Measurements from ENCODE around the gene SLC27A3. TPM values are rescaled to one million over a fixed set of nuclear protein-coding genes. Genes with fewer than 3 reads are reported as not detected.

The SLC27A3 gene
- total RNA-seq, 1 donor from 2014 or later, result 11.5 TPM

DNA sequence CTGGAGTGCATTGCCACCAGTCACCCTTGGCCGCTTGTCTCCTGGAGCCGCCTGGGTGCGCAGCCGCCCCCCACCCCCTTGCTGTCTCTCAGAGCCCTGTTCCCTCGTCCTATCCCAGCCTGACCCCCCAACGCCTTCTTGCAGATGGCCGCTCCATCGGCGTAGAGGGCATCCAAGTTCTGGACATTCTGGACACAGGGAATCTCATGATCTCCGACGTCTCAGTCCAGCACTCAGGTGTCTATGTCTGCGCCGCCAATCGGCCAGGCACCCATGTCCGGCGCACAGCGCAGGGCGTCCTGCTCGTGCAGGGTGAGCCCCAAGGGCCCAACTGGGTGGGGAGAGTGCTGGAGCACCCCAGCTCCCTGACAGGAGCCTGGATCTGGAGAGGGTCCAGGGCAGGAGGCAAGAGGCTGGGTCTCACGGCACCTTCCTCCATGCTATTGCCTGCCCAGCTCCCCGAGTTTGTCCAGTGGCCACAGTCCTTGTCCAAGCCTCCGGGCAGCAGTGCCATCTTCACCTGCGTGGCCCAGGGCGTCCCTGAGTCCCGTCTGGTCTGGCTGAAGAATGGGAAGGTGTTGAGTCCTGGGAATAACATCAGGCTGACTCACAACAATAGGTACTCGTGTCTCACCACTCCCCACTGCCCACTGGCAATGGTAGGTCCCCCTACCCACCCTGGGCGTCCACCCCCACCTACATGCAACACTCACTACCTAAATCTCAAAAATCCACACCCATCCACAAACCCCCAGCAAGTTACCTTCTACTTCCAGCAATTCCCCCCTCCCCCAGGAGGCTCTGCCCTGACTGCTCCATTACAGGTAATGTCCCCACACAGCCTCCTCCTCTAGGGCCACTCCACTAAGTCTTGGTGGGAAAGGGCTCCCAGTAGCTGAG lies 24.6 kb downstream of the SLC27A3 start:
- Mint-ChIP-seq H3K4me3 (ENCODE audit: low read depth) (no peak overlapping the region), H3K36me3 (ENCODE audit: low read depth) (peaks cover 12% of the 10 kb centered on the region), H3K9me3 (no peaks in the 10 kb centered on the region), H3K4me1 (ENCODE audit: low read depth) (peaks cover 16% of the 10 kb centered on the region), H3K27ac (no peak overlapping the region), H3K27me3 (ENCODE audit: low read depth) (no peaks in the 10 kb centered on the region)
- DNase-seq (ENCODE audit: low spot score), result no peak
- intact Hi-C loops (cut with micrococcal nuclease), result no loop called here

GRCh38 chr1:153800516-153800915 lies 25.3 kb downstream of the SLC27A3 start:
- no peaks in the 10 kb centered on the region for H3K9me3 Mint-ChIP-seq
- H3K4me1 Mint-ChIP-seq (ENCODE audit: low read depth), result peaks cover 22% of the 10 kb centered on the region
- H3K27me3 Mint-ChIP-seq (ENCODE audit: low read depth), result no peaks in the 10 kb centered on the region
- no peak for DNase-seq (ENCODE audit: low spot score)
- H3K4me3 Mint-ChIP-seq (ENCODE audit: low read depth), result no peak overlapping the region
- peaks cover 16% of the 10 kb centered on the region for H3K36me3 Mint-ChIP-seq (ENCODE audit: low read depth)
- no peak overlapping the region for H3K27ac Mint-ChIP-seq
- intact Hi-C loops (cut with micrococcal nuclease), result no loop called here

DNA sequence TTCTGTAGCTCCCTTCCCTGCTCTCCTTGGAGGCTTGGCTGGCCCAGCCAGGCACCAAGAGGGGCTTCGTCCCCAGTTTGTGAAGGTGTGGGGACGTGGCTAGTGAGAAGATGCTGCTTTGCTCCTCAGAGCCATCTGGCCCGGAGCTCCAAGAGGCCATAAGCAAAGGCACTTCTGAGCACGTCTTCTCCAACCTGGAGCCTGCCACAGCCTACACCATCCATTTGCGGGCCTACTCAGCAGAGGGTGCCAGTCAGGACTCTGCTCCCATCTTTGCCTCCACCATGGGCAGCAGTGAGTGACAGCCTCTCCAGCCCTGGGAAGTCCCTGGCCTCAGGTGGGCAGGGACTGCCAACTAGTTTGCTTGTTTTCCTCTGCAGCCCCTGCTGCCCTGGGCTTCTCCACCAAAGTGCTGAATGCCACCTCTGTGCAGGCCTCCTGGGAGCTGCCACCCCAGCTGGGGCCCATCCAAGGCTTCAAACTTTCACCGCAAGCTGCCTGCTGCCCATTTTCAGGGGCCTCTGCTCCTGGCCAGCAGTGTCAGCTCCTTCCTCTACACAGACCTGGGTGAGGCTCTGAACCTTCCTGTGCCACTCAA lies 25.9 kb downstream of the SLC27A3 start:
- intact Hi-C loops (cut with micrococcal nuclease), result no loop called here
- H3K27ac Mint-ChIP-seq, result no peak overlapping the region
- peaks cover 26% of the 10 kb centered on the region for H3K4me1 Mint-ChIP-seq (ENCODE audit: low read depth)
- H3K4me3 Mint-ChIP-seq (ENCODE audit: low read depth), result no peak overlapping the region
- no peaks in the 10 kb centered on the region for H3K9me3 Mint-ChIP-seq
- no peaks in the 10 kb centered on the region for H3K27me3 Mint-ChIP-seq (ENCODE audit: low read depth)
- DNase-seq (ENCODE audit: low spot score), result no peak
- peaks cover 20% of the 10 kb centered on the region for H3K36me3 Mint-ChIP-seq (ENCODE audit: low read depth)

DNA sequence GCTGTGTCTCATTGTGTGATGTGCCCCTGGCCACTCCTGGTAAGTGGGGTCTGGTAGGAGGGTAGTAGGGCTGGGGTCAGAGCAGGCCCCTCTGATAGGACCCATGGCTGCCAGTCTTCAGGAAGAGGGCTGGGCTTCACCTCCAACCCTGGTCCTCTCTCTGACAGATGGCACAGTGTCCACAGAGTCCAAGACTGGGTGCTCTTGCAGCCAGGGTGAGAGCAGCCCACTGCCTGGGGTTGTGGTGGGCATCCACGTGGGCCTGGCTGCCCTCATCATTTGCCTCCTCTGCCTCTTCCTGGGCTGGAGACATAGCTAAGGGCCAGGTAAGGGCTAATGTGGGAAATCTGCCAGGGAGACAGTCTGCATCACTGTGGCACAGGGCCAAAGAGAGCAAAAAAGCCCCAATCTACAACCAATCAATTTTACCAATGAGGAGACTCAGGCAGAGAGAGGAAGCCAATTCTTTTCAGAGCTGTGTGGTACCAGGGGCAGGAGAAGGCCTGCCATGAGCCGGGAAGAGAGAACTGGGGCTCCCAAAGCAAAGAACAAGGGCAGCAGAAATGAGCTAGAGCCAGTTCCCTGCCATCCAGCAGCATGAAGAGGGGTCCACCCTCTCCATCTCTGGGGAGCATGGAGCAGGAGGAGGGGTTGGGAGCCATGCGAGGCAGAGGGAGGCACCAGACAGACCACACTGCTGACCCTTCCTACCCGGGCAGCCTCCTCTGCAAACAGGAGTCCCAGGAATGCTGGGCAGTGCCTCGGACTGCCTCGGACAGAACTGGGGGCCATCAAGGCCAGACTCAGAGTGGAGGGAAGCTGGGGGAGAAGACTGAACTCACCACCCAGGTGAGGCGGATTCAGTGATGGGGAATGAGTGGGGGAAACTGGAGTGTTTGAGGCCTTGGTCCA lies 26.8 kb downstream of the SLC27A3 start:
- peaks cover 22% of the 10 kb centered on the region for H3K36me3 Mint-ChIP-seq (ENCODE audit: low read depth)
- H3K27me3 Mint-ChIP-seq (ENCODE audit: low read depth), result no peaks in the 10 kb centered on the region
- intact Hi-C loops (cut with micrococcal nuclease), result no loop called here
- H3K27ac Mint-ChIP-seq, result no peak overlapping the region
- DNase-seq (ENCODE audit: low spot score), result no peak
- no peak overlapping the region for H3K4me3 Mint-ChIP-seq (ENCODE audit: low read depth)
- H3K9me3 Mint-ChIP-seq, result no peaks in the 10 kb centered on the region
- H3K4me1 Mint-ChIP-seq (ENCODE audit: low read depth), result peaks cover 26% of the 10 kb centered on the region

GRCh38 chr1:153803470-153804056 lies 28.4 kb downstream of the SLC27A3 start:
- Mint-ChIP-seq H3K36me3 (ENCODE audit: low read depth) (peaks cover 29% of the 10 kb centered on the region), H3K4me1 (ENCODE audit: low read depth) (peaks cover 24% of the 10 kb centered on the region), H3K27me3 (ENCODE audit: low read depth) (no peaks in the 10 kb centered on the region), H3K4me3 (ENCODE audit: low read depth) (no peak overlapping the region), H3K9me3 (no peaks in the 10 kb centered on the region), H3K27ac (peak overlapping the region; percentile 77)
- intact Hi-C loops (cut with micrococcal nuclease), result no loop called here
- no peak for DNase-seq (ENCODE audit: low spot score)

GRCh38 chr1:153804112-153804511 lies 28.9 kb downstream of the SLC27A3 start:
- DNase-seq (ENCODE audit: low spot score), result no peak
- no peak overlapping the region for H3K4me3 Mint-ChIP-seq (ENCODE audit: low read depth)
- no peaks in the 10 kb centered on the region for H3K27me3 Mint-ChIP-seq (ENCODE audit: low read depth)
- peaks cover 24% of the 10 kb centered on the region for H3K4me1 Mint-ChIP-seq (ENCODE audit: low read depth)
- H3K36me3 Mint-ChIP-seq (ENCODE audit: low read depth), result peaks cover 35% of the 10 kb centered on the region
- no peaks in the 10 kb centered on the region for H3K9me3 Mint-ChIP-seq
- H3K27ac Mint-ChIP-seq, result peak overlapping the region; percentile 77
- intact Hi-C loops (cut with micrococcal nuclease), result no loop called here

GRCh38 chr1:153805042-153805745 lies 30.0 kb downstream of the SLC27A3 start:
- Mint-ChIP-seq H3K4me3 (ENCODE audit: low read depth) (peak overlapping the region; percentile 24), H3K27me3 (ENCODE audit: low read depth) (no peaks in the 10 kb centered on the region), H3K27ac (peak overlapping the region; percentile 77), H3K36me3 (ENCODE audit: low read depth) (peaks cover 45% of the 10 kb centered on the region), H3K9me3 (no peaks in the 10 kb centered on the region), H3K4me1 (ENCODE audit: low read depth) (peaks cover 24% of the 10 kb centered on the region)
- peak; percentile 55 for DNase-seq (ENCODE audit: low spot score)
- intact Hi-C loops (cut with micrococcal nuclease), result loop anchor here (5.0 kb wide), 1 partner anchor 117 kb away; the partner anchor contains the start of gene GATAD2B

- H3K4me1 Mint-ChIP-seq (ENCODE audit: low read depth), result peaks cover 24% of the 10 kb centered on the region
- no peaks in the 10 kb centered on the region for H3K27me3 Mint-ChIP-seq (ENCODE audit: low read depth)
- no peak for DNase-seq (ENCODE audit: low spot score)
- no peak overlapping the region for H3K4me3 Mint-ChIP-seq (ENCODE audit: low read depth)
- peaks cover 48% of the 10 kb centered on the region for H3K36me3 Mint-ChIP-seq (ENCODE audit: low read depth)
- intact Hi-C loops (cut with micrococcal nuclease), result loop anchor here (5.0 kb wide), 1 partner anchor 116 kb away; the partner anchor contains the start of gene GATAD2B
- H3K9me3 Mint-ChIP-seq, result no peaks in the 10 kb centered on the region
- peak overlapping the region; percentile 77 for H3K27ac Mint-ChIP-seq
Observed at GRCh38 chr1:153805886-153806719, 30.9 kb downstream of the SLC27A3 start.

GRCh38 chr1:153816283-153816889 lies 41.2 kb downstream of the SLC27A3 start:
- Mint-ChIP-seq H3K27me3 (ENCODE audit: low read depth) (no peaks in the 10 kb centered on the region), H3K9me3 (no peaks in the 10 kb centered on the region), H3K4me3 (ENCODE audit: low read depth) (no peak overlapping the region), H3K4me1 (ENCODE audit: low read depth) (no peaks in the 10 kb centered on the region), H3K27ac (no peak overlapping the region), H3K36me3 (ENCODE audit: low read depth) (peaks cover 60% of the 10 kb centered on the region)
- intact Hi-C loops (cut with micrococcal nuclease), result loop anchor here (10.0 kb wide), 1 partner anchor 68 kb away; no protein-coding TSS in a partner anchor
- no peak for DNase-seq (ENCODE audit: low spot score)

DNA sequence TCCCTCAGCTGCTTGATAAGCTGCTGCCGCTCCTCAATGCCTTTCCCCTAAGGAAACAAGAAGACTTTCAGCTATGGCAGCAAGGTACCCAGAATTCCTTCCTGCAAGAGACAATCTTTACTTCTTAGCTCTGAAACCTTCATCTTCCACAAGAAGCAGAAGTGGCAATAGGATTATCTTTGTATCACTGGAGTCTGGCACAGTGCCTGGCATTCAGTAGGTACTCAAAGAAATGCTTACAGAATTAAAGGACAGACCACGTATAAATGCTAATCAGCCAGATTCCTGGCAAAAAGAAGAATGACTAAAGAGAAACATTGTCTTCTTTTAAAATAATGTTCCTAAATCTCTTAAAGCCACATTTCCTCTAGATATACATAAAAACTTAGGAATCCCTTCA lies 43.7 kb downstream of the SLC27A3 start:
- intact Hi-C loops (cut with micrococcal nuclease), result loop anchor here (10.0 kb wide), 1 partner anchor 66 kb away; no protein-coding TSS in a partner anchor
- Mint-ChIP-seq H3K4me3 (ENCODE audit: low read depth) (no peak overlapping the region), H3K27me3 (ENCODE audit: low read depth) (no peaks in the 10 kb centered on the region), H3K36me3 (ENCODE audit: low read depth) (peaks cover 42% of the 10 kb centered on the region), H3K9me3 (no peaks in the 10 kb centered on the region), H3K4me1 (ENCODE audit: low read depth) (no peaks in the 10 kb centered on the region), H3K27ac (no peak overlapping the region)
- no peak for DNase-seq (ENCODE audit: low spot score)
